ENCODE measurements around the gene RHEBL1. TPM values are rescaled to one million over a fixed set of nuclear protein-coding genes. Genes with fewer than 3 reads are reported as not detected.

Gene RHEBL1
- total and polyA plus RNA-seq, 2 of the 4 experiments (the other 2 are of a cell fraction) = 0.62 to 0.72 TPM

- no peak for DNase-seq
- POLR2A ChIA-PET (ENCODE audit: unreplicated experiment) = no interaction called here
- no peak overlapping the region for H2BK15ac ChIP-seq (ENCODE audit: low read depth, low read length)
- CTCF ChIA-PET = interaction anchor here (0.6 kb wide), 1 partner anchor 29 kb away, joined by 3 read pairs; no protein-coding TSS in a partner anchor
- no peak overlapping the region for H4K5ac ChIP-seq (ENCODE audit: low read depth, low read length)
- no peak overlapping the region for H2AK9ac ChIP-seq (replicated peaks; ENCODE audit: low read depth, low read length, poor library complexity)
- no peak overlapping the region for H3K9ac ChIP-seq (ENCODE audit: low read depth, low read length)
- no TSS peak for BruUV-seq (replicated peaks)
- no peak overlapping the region for H3K56ac ChIP-seq (ENCODE audit: extremely low read depth, insufficient read depth, low read length)
- 80% methylated on average over 4 of the region's 12 CpGs; no CpG with 5 or more reads in 1 of the 2 experiments for WGBS, 2 experiments (ENCODE audit: extremely low coverage in 2 of 2, insufficient read length in 1 of 2)
- H3K4me3 ChIP-seq (ENCODE audit: insufficient read depth, low read depth, low read length) = no peak overlapping the region
- no peak overlapping the region for H3K4ac ChIP-seq (ENCODE audit: low read depth, low read length)
- no peak overlapping the region for H4K91ac ChIP-seq (ENCODE audit: insufficient read depth, low read depth, low read length)
- H3K36me3 ChIP-seq (ENCODE audit: control insufficient read depth, insufficient read depth, low read length) = peaks cover 86% of the 10 kb centered on the region
- no peaks in the 10 kb centered on the region for H3K9me3 ChIP-seq (ENCODE audit: control insufficient read depth, insufficient read depth, low read length)
- in situ Hi-C loops (cut with MboI; ENCODE audit: low sequenced_read_pairs) = no loop called here
- no peak for ATAC-seq (ENCODE audit: low read depth)
- H3K23ac ChIP-seq (ENCODE audit: low read depth, low read length) = no peak overlapping the region
- H3K18ac ChIP-seq (ENCODE audit: low read depth, low read length) = no peak overlapping the region
- no peak overlapping the region for H2AK5ac ChIP-seq (ENCODE audit: low read depth, low read length)
- H2AFZ ChIP-seq (replicated peaks; ENCODE audit: low read length, poor library complexity) = no peak overlapping the region
- H3K79me1 ChIP-seq (ENCODE audit: low read depth in 1 of 2, low read length in 2 of 2) = peaks cover 27 to 62% of the 10 kb centered on the region in 2 experiments
- no peak overlapping the region for H2BK20ac ChIP-seq (ENCODE audit: low read depth, low read length)
- dilution Hi-C loops (cut with HindIII; ENCODE audit: low sequenced_read_pairs, unreplicated experiment) = no loop called here
- H3K9me1 ChIP-seq (ENCODE audit: insufficient read depth, low read length) = no peaks in the 10 kb centered on the region
- no peak overlapping the region for H3K4me2 ChIP-seq (ENCODE audit: low read depth, low read length)
- H4K20me1 ChIP-seq (ENCODE audit: insufficient read depth, low read length) = peaks cover 22% of the 10 kb centered on the region
- H2BK120ac ChIP-seq (ENCODE audit: low read depth, low read length) = no peak overlapping the region
- H3K14ac ChIP-seq (replicated peaks; ENCODE audit: low read depth, low read length) = no peak overlapping the region
- TF ChIP-seq NFE2L2 (IDR thresholded peaks at IDR 0.05; ENCODE audit: low read depth, low read length) (no peak), MXI1 (IDR thresholded peaks at IDR 0.05; ENCODE audit: borderline replicate concordance, low read depth, low read length) (no peak), CHD1 (IDR thresholded peaks at IDR 0.05; ENCODE audit: low read depth, low read length) (no peak), RCOR1 (IDR thresholded peaks at IDR 0.05; ENCODE audit: insufficient replicate concordance, low read length) (no peak), SMC3 (IDR thresholded peaks at IDR 0.05; ENCODE audit: low read depth, low read length) (no peak), BHLHE40 (IDR thresholded peaks at IDR 0.05; ENCODE audit: low read depth, low read length) (no peak), CEBPB (IDR thresholded peaks at IDR 0.05; ENCODE audit: low read depth, low read length) (no peak), CTCF (conservative IDR thresholded peaks at IDR 0.05; ENCODE audit: low read depth, low read length) (no peak), POLR2A (IDR thresholded peaks at IDR 0.05; ENCODE audit: low read depth, low read length) (no peak), MAFK (IDR thresholded peaks at IDR 0.05; ENCODE audit: low read depth, low read length) (no peak), ELK1 (IDR thresholded peaks at IDR 0.05; ENCODE audit: borderline replicate concordance, low read depth, low read length) (no peak), RFX5 (IDR thresholded peaks at IDR 0.05; ENCODE audit: low read depth, low read length) (no peak), RAD21 (IDR thresholded peaks at IDR 0.05; ENCODE audit: low read length) (no peak)
- intact Hi-C loops (cut with micrococcal nuclease) = no loop called here
- H3K27ac ChIP-seq (ENCODE audit: insufficient read depth, low read length) = no peak overlapping the region
- no peaks in the 10 kb centered on the region for H3K27me3 ChIP-seq (ENCODE audit: control insufficient read depth, insufficient read depth, low read length)
- no peak overlapping the region for H2BK5ac ChIP-seq (ENCODE audit: low read depth, low read length, poor library complexity, severe bottlenecking)
- H3K4me1 ChIP-seq (ENCODE audit: control insufficient read depth, insufficient read depth, low read length) = no peaks in the 10 kb centered on the region
- no peak overlapping the region for H4K8ac ChIP-seq (ENCODE audit: low read depth in 2 of 2, low read length in 2 of 2)
Observed at GRCh38 chr12:49033611-49034285, 36.0 kb downstream of the RHEBL1 start.

All from IMR-90 (cell line).